HepG2 (cell line): Measurements from ENCODE around the gene RGS19. TPM values are rescaled to one million over a fixed set of nuclear protein-coding genes. Genes with fewer than 3 reads are reported as not detected.

ENCODE experiments used
- ATAC-seq: fragments of 200-7000 bp; cut with Tn5 transposase; 3 replicates; pipeline ENCODE4 v1.9.1; 2020; ENCODE audit warnings: mild to moderate bottlenecking, moderate library complexity
- BruUV-seq: library from RNA; stranded (reverse); fragments of 400-500 nt; replicated peaks from 2 replicates; lab custom pipeline; 2021; lab: Mats Ljungman, UMichigan
- CTCF ChIA-PET: fragments of 300-600 bp; formaldehyde crosslinking; extraction: SDS; loops from one replicate; lab custom pipeline; 2021; ENCODE audit warnings: low total read pairs, inconsistent platforms, low intra/inter-chr PET ratio; lab: Yijun Ruan, JAX
- POLR2A ChIA-PET: fragments of 350-600 bp; sonication (Branson Sonifier 250); formaldehyde crosslinking; loops from one replicate; lab custom pipeline; 2020; ENCODE audit warnings: antibody characterized with exemption, inconsistent platforms; lab: Yijun Ruan, JAX
- DNase-seq: peaks from one replicate; pipeline ENCODE4 v3.0.0-alpha.2; 2015; ENCODE audit warnings: low spot score
- FAIRE-seq: peaks from 3 replicates; lab custom pipeline; 2011; peaks lifted over from hg19 to GRCh38; lab: Jason Lieb, UNC
- H2AFZ ChIP-seq: one replicate; pipeline ENCODE4 v1.6.1; 2011; ENCODE audit warnings: low read length, inconsistent platforms
- H3K27ac ChIP-seq: fragments of 300-600 bp; 3 replicates; pipeline ENCODE4 v1.8.0; 2011; ENCODE audit warnings: mixed run types, mild to moderate bottlenecking, mixed read lengths, low read length, inconsistent platforms; ENCODE audit not compliant: insufficient read depth; ENCODE audit errors: extremely low read length
- H3K27me3 ChIP-seq, 2 experiments: fragments of 200-600 bp in 1 of 2; 2 replicates in 1 of 2; 3 replicates in 1 of 2; pipeline versions ENCODE4 v1.6.0 to v1.8.0; 2011; ENCODE audit warnings: low read length in 2 of 2, mild to moderate bottlenecking in 2 of 2, moderate library complexity in 2 of 2, inconsistent platforms in 1 of 2; ENCODE audit not compliant: insufficient read depth in 2 of 2, control insufficient read depth in 1 of 2
- H3K36me3 ChIP-seq, 2 experiments: fragments of 200-600 bp in 1 of 2; replicated peaks in 1 of 2; 2 replicates in 1 of 2; 3 replicates in 1 of 2; pipeline versions ENCODE4 v1.5.1 to v1.8.0; 2011; ENCODE audit warnings: low read length in 2 of 2, inconsistent platforms in 1 of 2; ENCODE audit not compliant: insufficient read depth in 2 of 2, control insufficient read depth in 1 of 2
- H3K4me1 ChIP-seq: 2 replicates; pipeline ENCODE4 v1.5.1; 2012; ENCODE audit warnings: low read length, inconsistent platforms; ENCODE audit not compliant: insufficient read depth
- H3K4me2 ChIP-seq: 2 replicates; pipeline ENCODE4 v1.6.0; 2011; ENCODE audit warnings: low read depth, low read length, inconsistent platforms
- H3K4me3 ChIP-seq, 3 experiments: fragments of 200-600 bp in 1 of 3; sonication (generic), shearing (Covaris generic) in 1 of 3; replicated peaks in 1 of 3; 2 replicates each; pipeline ENCODE4 v1.5.1; 2011 to 2016; ENCODE audit warnings: low read length in 3 of 3, inconsistent platforms in 2 of 3, low read depth in 2 of 3, mild to moderate bottlenecking in 2 of 3, control low read depth in 1 of 3, mixed read lengths in 1 of 3; ENCODE audit not compliant: insufficient read depth in 1 of 3
- H3K79me2 ChIP-seq: one replicate; pipeline ENCODE4 v1.6.1; 2011; ENCODE audit warnings: low read length, inconsistent platforms; ENCODE audit not compliant: insufficient read depth
- H3K9ac ChIP-seq: 2 replicates; pipeline ENCODE4 v1.6.0; 2011; ENCODE audit warnings: mild to moderate bottlenecking, low read depth, low read length, inconsistent platforms; ENCODE audit not compliant: insufficient read depth
- H3K9me3 ChIP-seq: 2 replicates; pipeline ENCODE4 v1.5.1; 2012; ENCODE audit warnings: mild to moderate bottlenecking, low read length
- H4K20me1 ChIP-seq: 2 replicates; pipeline ENCODE4 v1.6.0; 2011; ENCODE audit warnings: inconsistent platforms, mild to moderate bottlenecking, low read length, moderate library complexity; ENCODE audit not compliant: insufficient read depth
- CREM ChIP-seq, 2 experiments: sonication (generic) in 1 of 2; formaldehyde crosslinking in 1 of 2; IDR thresholded peaks; 2 replicates each; pipeline versions ENCODE4 v1.4.0 to v1.6.1; 2016 to 2020; ENCODE audit warnings: antibody characterized with exemption in 1 of 2, mild to moderate bottlenecking in 1 of 2, missing genetic modification reagents in 1 of 2
- FOXK1 ChIP-seq: sonication (generic); formaldehyde crosslinking; IDR thresholded peaks from 2 replicates; pipeline ENCODE4 v1.4.0; 2020; ENCODE audit warnings: low read depth, missing genetic modification reagents, borderline replicate concordance
- MYC ChIP-seq: sonication (generic); formaldehyde crosslinking; IDR thresholded peaks from 2 replicates; pipeline ENCODE4 v1.9.0; 2021; ENCODE audit warnings: missing genetic modification reagents, borderline replicate concordance
- NRL ChIP-seq: sonication (generic); formaldehyde crosslinking; IDR thresholded peaks from 2 replicates; pipeline ENCODE4 v1.5.0; 2020; ENCODE audit warnings: missing genetic modification reagents, mild to moderate bottlenecking, moderate library complexity, borderline replicate concordance
- RFX3 ChIP-seq: IDR thresholded peaks from 2 replicates; pipeline ENCODE4 v1.6.1; 2016; ENCODE audit warnings: missing biosample characterization, missing genetic modification reagents
- SMAD9 ChIP-seq: sonication (generic); formaldehyde crosslinking; IDR thresholded peaks from 2 replicates; pipeline ENCODE4 v1.5.1; 2020; ENCODE audit warnings: mild to moderate bottlenecking, missing genetic modification reagents
- TSC22D2 ChIP-seq: sonication (generic); formaldehyde crosslinking; IDR thresholded peaks from 2 replicates; pipeline ENCODE4 v1.5.1; 2020; ENCODE audit warnings: missing genetic modification reagents, mild to moderate bottlenecking, borderline replicate concordance
- ZMAT3 ChIP-seq: sonication (generic); formaldehyde crosslinking; conservative IDR thresholded peaks from 2 replicates; pipeline ENCODE4 v1.7.0; 2021; ENCODE audit warnings: missing genetic modification reagents
- ZNF124 ChIP-seq: sonication (generic); formaldehyde crosslinking; IDR thresholded peaks from 2 replicates; pipeline ENCODE4 v1.4.0; 2020; ENCODE audit warnings: missing genetic modification reagents
- ZNF251 ChIP-seq: sonication (generic); formaldehyde crosslinking; IDR thresholded peaks from 2 replicates; pipeline ENCODE4 v1.9.0; 2021; ENCODE audit warnings: mild to moderate bottlenecking, missing genetic modification reagents
- ZNF337 ChIP-seq: sonication (generic); formaldehyde crosslinking; IDR thresholded peaks from 2 replicates; pipeline ENCODE4 v1.5.1; 2020; ENCODE audit warnings: missing genetic modification reagents, low read depth, mild to moderate bottlenecking, borderline replicate concordance
- ZNF883 ChIP-seq: sonication (generic); formaldehyde crosslinking; IDR thresholded peaks from 2 replicates; pipeline ENCODE4 v1.5.1; 2020; ENCODE audit warnings: mild to moderate bottlenecking, missing genetic modification reagents; ENCODE audit errors: not compliant biosample characterization
- WGBS: methylation state at CpG from one replicate; pipeline ENCODE4 v1.1.6; 2017; ENCODE audit warnings: low lambda C conversion rate; 5-methylcytosine and 5-hydroxymethylcytosine counted together
- in situ Hi-C: cut with HindIII; loops from 2 replicates; pipeline ENCODE4 v1.10.0; 2017; ENCODE audit warnings: low pct_unique_long_range_greater_than_20kb; ENCODE audit not compliant: extremely low pct_ligation_motif_present
- intact Hi-C: fragments of 100-400 bp; cut with micrococcal nuclease; formaldehyde crosslinking; loops from one replicate; pipeline ENCODE4 v1.10.0; 2022; ENCODE audit not compliant: unreplicated experiment
- polyA plus RNA-seq, 8 experiments: library from polyadenylated mRNA; depleted of rRNA in 3 of 8; stranded (reverse) in 7 of 8; unstranded in 1 of 8; fragments of >200 nt; fragmentation: Illumina TruSeq in 4 of 8; extraction: Trizol in 4 of 8; gene quantifications; 2 replicates each; pipeline versions ENCODE4 v1.2.1 to v1.2.3, GENCODE V29; 2011 to 2016; ENCODE audit warnings: low read depth in 4 of 8, missing spikeins in 1 of 8, mixed read lengths in 1 of 8; ENCODE audit not compliant: insufficient read depth in 1 of 8
- total RNA-seq, 5 experiments: library from RNA; depleted of rRNA; stranded (reverse); fragments of >200 nt; fragmentation: Illumina TruSeq; extraction: Trizol; gene quantifications; 2 replicates each; pipeline ENCODE4 v1.2.3, GENCODE V29; 2016; ENCODE audit warnings: low read depth in 1 of 5
- TF ChIP-seq, protein P1 (sequence below): fragments of 450-650 bp; IDR thresholded peaks from 2 replicates; pipeline ENCODE4 v1.6.1; 2016

Gene RGS19
- total and polyA plus RNA-seq, 2 of the 13 experiments (the other 11 are each of a cell fraction or from before 2014, with no cell fraction given), result 10.7 to 11.9 TPM

DNA sequence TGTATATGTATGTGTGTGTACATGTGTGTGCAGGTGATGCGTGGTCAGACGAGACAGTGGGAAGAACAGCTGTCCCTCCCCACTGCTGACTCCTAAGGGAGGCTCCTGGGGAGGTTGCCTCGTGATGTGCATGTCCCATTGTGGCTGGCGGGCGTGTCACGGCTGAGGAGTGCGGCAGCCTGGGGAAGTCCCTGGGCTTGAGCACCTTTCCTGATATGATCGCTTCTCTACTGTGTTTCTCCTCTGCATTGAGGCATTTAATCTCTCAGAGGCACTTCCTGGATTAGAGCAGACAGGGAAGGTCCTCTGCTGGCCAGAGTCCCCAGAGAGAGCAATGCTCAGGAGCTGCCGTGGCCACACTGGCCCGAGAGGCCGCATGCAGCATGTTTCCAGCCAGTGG is 16.6 kb upstream of the RGS19 start:
- no peak overlapping the region for H3K27ac ChIP-seq
- no peak overlapping the region for H3K4me3 ChIP-seq
- H3K4me2 ChIP-seq, result no peak overlapping the region
- H3K36me3 ChIP-seq, result no peaks in the 10 kb centered on the region
- DNase-seq (no peak), FAIRE-seq (no peak), ATAC-seq (no peak)
- no TSS peak for BruUV-seq
- POLR2A ChIA-PET, result no interaction called here
- peaks cover 30 to 51% of the 10 kb centered on the region in 2 experiments for H3K27me3 ChIP-seq
- in situ Hi-C loops, result no loop called here
- TF ChIP-seq NRL (CRISPR knock-in tag) (0 out of 2 replicates have a peak, but pooled peaks have one; percentile 26), ZMAT3 (no peak), FOXK1 (CRISPR knock-in tag) (no peak)
- TF ChIP-seq, protein P1, sequence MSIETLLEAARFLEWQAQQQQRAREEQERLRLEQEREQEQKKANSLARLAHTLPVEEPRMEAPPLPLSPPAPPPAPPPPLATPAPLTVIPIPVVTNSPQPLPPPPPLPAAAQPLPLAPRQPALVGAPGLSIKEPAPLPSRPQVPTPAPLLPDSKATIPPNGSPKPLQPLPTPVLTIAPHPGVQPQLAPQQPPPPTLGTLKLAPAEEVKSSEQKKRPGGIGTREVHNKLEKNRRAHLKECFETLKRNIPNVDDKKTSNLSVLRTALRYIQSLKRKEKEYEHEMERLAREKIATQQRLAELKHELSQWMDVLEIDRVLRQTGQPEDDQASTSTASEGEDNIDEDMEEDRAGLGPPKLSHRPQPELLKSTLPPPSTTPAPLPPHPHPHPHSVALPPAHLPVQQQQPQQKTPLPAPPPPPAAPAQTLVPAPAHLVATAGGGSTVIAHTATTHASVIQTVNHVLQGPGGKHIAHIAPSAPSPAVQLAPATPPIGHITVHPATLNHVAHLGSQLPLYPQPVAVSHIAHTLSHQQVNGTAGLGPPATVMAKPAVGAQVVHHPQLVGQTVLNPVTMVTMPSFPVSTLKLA, result peak; percentile 44; the same call in 1 of the 2 replicates
- 40% methylated on average over 11 of the region's 11 CpGs for WGBS
- CTCF ChIA-PET, result no interaction called here
- H3K4me1 ChIP-seq, result peaks cover 11% of the 10 kb centered on the region
- no peaks in the 10 kb centered on the region; the same call in 1 of the 2 replicates for H4K20me1 ChIP-seq
- no peak overlapping the region for H3K9ac ChIP-seq
- no peaks in the 10 kb centered on the region for H3K9me3 ChIP-seq
- intact Hi-C loops, result no loop called here
- no peak overlapping the region for H2AFZ ChIP-seq
- no peaks in the 10 kb centered on the region for H3K79me2 ChIP-seq

DNA sequence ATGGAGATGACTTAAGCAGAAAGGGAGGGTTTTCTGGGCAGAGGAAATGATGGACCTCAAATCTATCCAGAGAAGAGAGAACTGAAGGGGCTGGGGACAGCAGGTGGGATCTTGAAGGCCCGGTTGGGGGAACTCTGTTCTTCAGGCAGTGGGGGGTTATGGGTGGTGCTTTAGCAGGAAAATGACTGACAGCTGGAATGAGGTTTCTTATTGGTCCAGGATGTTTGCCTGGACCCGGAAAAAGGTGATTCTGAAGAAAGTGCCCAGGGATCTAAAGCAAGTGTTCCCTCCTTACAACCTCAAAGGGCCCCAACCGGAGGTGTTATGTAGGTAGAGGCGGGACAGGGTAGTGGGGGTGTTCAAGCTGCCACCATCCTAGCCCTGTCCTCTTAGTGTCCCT is 16.1 kb upstream of the RGS19 start:
- in situ Hi-C loops, result no loop called here
- H3K9ac ChIP-seq, result no peak overlapping the region

More for the DNA sequence above, 16.1 kb upstream of the RGS19 start:
- H3K27ac ChIP-seq, result no peak overlapping the region
- intact Hi-C loops, result no loop called here
- no peaks in the 10 kb centered on the region for H3K36me3 ChIP-seq
- ChIA-PET POLR2A (no interaction called here), CTCF (no interaction called here)
- TF ChIP-seq MYC (CRISPR knock-in tag) (no peak), RFX3 (CRISPR knock-in tag) (no peak), TSC22D2 (CRISPR knock-in tag) (no peak), CREM (IDR thresholded peaks at IDR 0.05) (no peak), CREM (CRISPR knock-in tag; IDR thresholded peaks at IDR 0.05) (no peak), ZNF883 (CRISPR knock-in tag) (no peak), SMAD9 (CRISPR knock-in tag) (no peak), ZNF337 (no peak), ZNF251 (CRISPR knock-in tag) (no peak), ZNF124 (CRISPR knock-in tag) (no peak)
- no peaks in the 10 kb centered on the region; the same call in 1 of the 2 replicates for H4K20me1 ChIP-seq
- no peak overlapping the region for H2AFZ ChIP-seq
- ATAC-seq, result no peak
- H3K9me3 ChIP-seq, result no peaks in the 10 kb centered on the region
- H3K27me3 ChIP-seq, result peaks cover 26 to 46% of the 10 kb centered on the region in 2 experiments
- BruUV-seq, result no TSS peak
- WGBS, result 12% methylated on average over 4 of the region's 4 CpGs
- no peak for DNase-seq
- H3K4me2 ChIP-seq, result no peak overlapping the region
- FAIRE-seq, result no peak
- H3K79me2 ChIP-seq, result no peaks in the 10 kb centered on the region
- no peak overlapping the region for H3K4me3 ChIP-seq
- peaks cover 11% of the 10 kb centered on the region for H3K4me1 ChIP-seq
